GM12878 (cell line): ENCODE measurements around the gene TMC7.
"Not testable (repeated sequence)": the region's sequence is repeated elsewhere in the genome, so short reads cannot be mapped to it uniquely, and the experiment has no call there.

Experiments used
- ATF3 ChIP-seq: IDR thresholded peaks from 2 replicates; pipeline ENCODE4 v1.6.1; 2011; ENCODE audit warnings: low read depth, mild to moderate bottlenecking, low read length, moderate library complexity, borderline replicate concordance; ENCODE audit errors: extremely low read depth
- BHLHE40 ChIP-seq, 2 experiments: fragments of 450-650 bp in 1 of 2; IDR thresholded peaks; 2 replicates each; pipeline ENCODE4 v1.6.1; 2011 to 2017; ENCODE audit warnings: low read depth in 2 of 2, borderline replicate concordance in 1 of 2, improper control_type of control experiment in 1 of 2, low read length in 1 of 2, mild to moderate bottlenecking in 1 of 2
- FOXM1 ChIP-seq: IDR thresholded peaks from 2 replicates; pipeline ENCODE4 v1.6.1; 2012; ENCODE audit warnings: low read depth, mild to moderate bottlenecking, inconsistent platforms, low read length, moderate library complexity
- POLR2AphosphoS2 ChIP-seq: IDR thresholded peaks from 2 replicates; pipeline ENCODE4 v1.6.1; 2011; ENCODE audit warnings: low read depth, mild to moderate bottlenecking, low read length, improper control_type of control experiment, moderate library complexity
- TF ChIP-seq, protein P1 (sequence below), 3 experiments: IDR thresholded peaks in 2 of 3; conservative IDR thresholded peaks in 1 of 3; 2 replicates each; pipeline ENCODE4 v1.5.1; 2011; ENCODE audit warnings: low read depth in 3 of 3, low read length in 3 of 3, mild to moderate bottlenecking in 3 of 3, control low read depth in 2 of 3, moderate library complexity in 2 of 3, inconsistent platforms in 1 of 3, mixed read lengths in 1 of 3; ENCODE audit not compliant: control insufficient read depth in 2 of 3, insufficient read depth in 1 of 3; ENCODE audit errors: extremely low read depth in 1 of 3

- TF ChIP-seq POLR2AphosphoS2; BHLHE40 (IDR thresholded peaks at IDR 0.05; ENCODE audit: borderline replicate concordance in 1 of 2, low read depth in 2 of 2, low read length in 1 of 2); FOXM1; ATF3: not testable (repeated sequence)
- TF ChIP-seq, protein P1, sequence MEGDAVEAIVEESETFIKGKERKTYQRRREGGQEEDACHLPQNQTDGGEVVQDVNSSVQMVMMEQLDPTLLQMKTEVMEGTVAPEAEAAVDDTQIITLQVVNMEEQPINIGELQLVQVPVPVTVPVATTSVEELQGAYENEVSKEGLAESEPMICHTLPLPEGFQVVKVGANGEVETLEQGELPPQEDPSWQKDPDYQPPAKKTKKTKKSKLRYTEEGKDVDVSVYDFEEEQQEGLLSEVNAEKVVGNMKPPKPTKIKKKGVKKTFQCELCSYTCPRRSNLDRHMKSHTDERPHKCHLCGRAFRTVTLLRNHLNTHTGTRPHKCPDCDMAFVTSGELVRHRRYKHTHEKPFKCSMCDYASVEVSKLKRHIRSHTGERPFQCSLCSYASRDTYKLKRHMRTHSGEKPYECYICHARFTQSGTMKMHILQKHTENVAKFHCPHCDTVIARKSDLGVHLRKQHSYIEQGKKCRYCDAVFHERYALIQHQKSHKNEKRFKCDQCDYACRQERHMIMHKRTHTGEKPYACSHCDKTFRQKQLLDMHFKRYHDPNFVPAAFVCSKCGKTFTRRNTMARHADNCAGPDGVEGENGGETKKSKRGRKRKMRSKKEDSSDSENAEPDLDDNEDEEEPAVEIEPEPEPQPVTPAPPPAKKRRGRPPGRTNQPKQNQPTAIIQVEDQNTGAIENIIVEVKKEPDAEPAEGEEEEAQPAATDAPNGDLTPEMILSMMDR (IDR thresholded peaks at IDR 0.05 in 2 of 3, conservative IDR thresholded peaks at IDR 0.05 in 1 of 3; ENCODE audit: control insufficient read depth in 2 of 3, extremely low read depth in 1 of 3, insufficient read depth in 1 of 3, low read depth in 3 of 3, low read length in 3 of 3) = not testable (repeated sequence)
These were observed 13.3 kb downstream of the TMC7 start for GRCh38 chr16:18997001-18997400.
